ENCODE results near the gene RNF146. TPM values are rescaled to one million over a fixed set of nuclear protein-coding genes. Genes with fewer than 3 reads are reported as not detected.
"Not testable (repeated sequence)": the region's sequence is repeated elsewhere in the genome, so short reads cannot be mapped to it uniquely, and the experiment has no call there.

The RNF146 gene
- total RNA-seq = 25.7 and 33.9 TPM in 2 replicates

- peak; percentile 85 to 86 for DNase-seq (ENCODE audit: low read depth in 2 of 2)
These were observed at the start of gene RNF146 for GRCh38 chr6:127266178-127266891. Gene RNF146 (plus strand): TSS chr6:127266864. CDS start chr6:127280339, 13,475 bp downstream.

- no peak for DNase-seq (ENCODE audit: low read depth in 2 of 2)
These were observed 46.8 kb upstream of the RNF146 start for GRCh38 chr6:127219869-127220268.

- no peak for DNase-seq (ENCODE audit: low read depth in 2 of 2)
These were observed 45.5 kb upstream of the RNF146 start for GRCh38 chr6:127221201-127221600.

GRCh38 chr6:127222418-127222817, 44.2 kb upstream of the RNF146 start:
- DNase-seq (ENCODE audit: low read depth in 2 of 2) = no peak

- no peak for DNase-seq (ENCODE audit: low read depth in 2 of 2)
These were observed 41.2 kb upstream of the RNF146 start for GRCh38 chr6:127225497-127225896.

GRCh38 chr6:127233819-127234218, 32.8 kb upstream of the RNF146 start:
- DNase-seq (ENCODE audit: low read depth in 2 of 2) = not testable (repeated sequence)

GRCh38 chr6:127243501-127243900, 23.2 kb upstream of the RNF146 start:
- DNase-seq (ENCODE audit: low read depth in 2 of 2) = no peak

GRCh38 chr6:127247114-127248096, 19.3 kb upstream of the RNF146 start:
- DNase-seq (ENCODE audit: low read depth in 2 of 2) = no peak

GRCh38 chr6:127249621-127250020, 17.0 kb upstream of the RNF146 start:
- no peak for DNase-seq (ENCODE audit: low read depth in 2 of 2)

GRCh38 chr6:127255286-127255685, 11.4 kb upstream of the RNF146 start:
- no peak for DNase-seq (ENCODE audit: low read depth in 2 of 2)

GRCh38 chr6:127262896-127263295, 3.8 kb upstream of the RNF146 start:
- no peak for DNase-seq (ENCODE audit: low read depth in 2 of 2)

- no peak for DNase-seq (ENCODE audit: low read depth in 2 of 2)
These were observed 3.2 kb upstream of the RNF146 start for GRCh38 chr6:127263481-127263880.

- DNase-seq (ENCODE audit: low read depth in 2 of 2) = peak; percentile 60
These were observed 405 bp downstream of the RNF146 start for GRCh38 chr6:127266892-127267645.

- DNase-seq (ENCODE audit: low read depth in 2 of 2) = peak; percentile 11 to 12
These were observed 1.3 kb downstream of the RNF146 start for GRCh38 chr6:127267646-127268625.

GRCh38 chr6:127272576-127272975, 5.9 kb downstream of the RNF146 start:
- no peak for DNase-seq (ENCODE audit: low read depth in 2 of 2)

- no peak for DNase-seq (ENCODE audit: low read depth in 2 of 2)
These were observed 6.8 kb downstream of the RNF146 start for GRCh38 chr6:127273499-127273898.

- DNase-seq (ENCODE audit: low read depth in 2 of 2) = no peak
These were observed 9.7 kb downstream of the RNF146 start for GRCh38 chr6:127276331-127276730.

- no peak for DNase-seq (ENCODE audit: low read depth in 2 of 2)
These were observed 11.5 kb downstream of the RNF146 start for GRCh38 chr6:127277878-127278843.

- DNase-seq (ENCODE audit: low read depth in 2 of 2) = no peak
These were observed 13.2 kb downstream of the RNF146 start for GRCh38 chr6:127279815-127280214.

All from lung microvascular endothelial cell (primary cell).